Loucy (cell line): ENCODE data around the gene ANGPTL3.

Experiments
- EZH2phosphoT487 ChIP-seq: fragments of 200-600 bp; IDR thresholded peaks from 2 replicates; pipeline ENCODE4 v1.6.1; 2018; ENCODE audit warnings: antibody characterized with exemption, mild to moderate bottlenecking, moderate library complexity, borderline replicate concordance
- TF ChIP-seq, protein P1 (sequence below): fragments of 200-600 bp; sonication (generic); conservative IDR thresholded peaks from 2 replicates; pipeline ENCODE4 v1.5.1; 2014; ENCODE audit warnings: mild to moderate bottlenecking, antibody characterized with exemption, low read length

GRCh38 chr1:62561306-62561705, 36.0 kb upstream of the ANGPTL3 start:
- TF ChIP-seq, protein P1, sequence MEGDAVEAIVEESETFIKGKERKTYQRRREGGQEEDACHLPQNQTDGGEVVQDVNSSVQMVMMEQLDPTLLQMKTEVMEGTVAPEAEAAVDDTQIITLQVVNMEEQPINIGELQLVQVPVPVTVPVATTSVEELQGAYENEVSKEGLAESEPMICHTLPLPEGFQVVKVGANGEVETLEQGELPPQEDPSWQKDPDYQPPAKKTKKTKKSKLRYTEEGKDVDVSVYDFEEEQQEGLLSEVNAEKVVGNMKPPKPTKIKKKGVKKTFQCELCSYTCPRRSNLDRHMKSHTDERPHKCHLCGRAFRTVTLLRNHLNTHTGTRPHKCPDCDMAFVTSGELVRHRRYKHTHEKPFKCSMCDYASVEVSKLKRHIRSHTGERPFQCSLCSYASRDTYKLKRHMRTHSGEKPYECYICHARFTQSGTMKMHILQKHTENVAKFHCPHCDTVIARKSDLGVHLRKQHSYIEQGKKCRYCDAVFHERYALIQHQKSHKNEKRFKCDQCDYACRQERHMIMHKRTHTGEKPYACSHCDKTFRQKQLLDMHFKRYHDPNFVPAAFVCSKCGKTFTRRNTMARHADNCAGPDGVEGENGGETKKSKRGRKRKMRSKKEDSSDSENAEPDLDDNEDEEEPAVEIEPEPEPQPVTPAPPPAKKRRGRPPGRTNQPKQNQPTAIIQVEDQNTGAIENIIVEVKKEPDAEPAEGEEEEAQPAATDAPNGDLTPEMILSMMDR = no peak
- TF ChIP-seq EZH2phosphoT487 = no peak
